Islet precursor cell (in vitro differentiated cells): Measurements from ENCODE around the gene CMC2.

Experiments
- DNase-seq: peaks from one replicate; pipeline ENCODE4 v3.0.0-alpha.2; 2018

CMC2 gene

GRCh38 chr16:80971819-80972218 is 34.9 kb downstream of the CMC2 start:
- DNase-seq = no peak

GRCh38 chr16:80969114-80969484 is 37.6 kb downstream of the CMC2 start:
- DNase-seq = no peak

GRCh38 chr16:80968386-80969113 is 38.1 kb downstream of the CMC2 start:
- no peak for DNase-seq

- no peak for DNase-seq
Observed at GRCh38 chr16:80966617-80967016, 40.1 kb downstream of the CMC2 start.

GRCh38 chr16:80964351-80964750 is 42.3 kb downstream of the CMC2 start:
- DNase-seq = no peak

- no peak for DNase-seq
Observed at GRCh38 chr16:80962879-80963278, 43.8 kb downstream of the CMC2 start.

- no peak for DNase-seq
Observed at GRCh38 chr16:80958284-80958683, 48.4 kb downstream of the CMC2 start.

- no peak for DNase-seq
Observed at GRCh38 chr16:80954985-80955384, 51.7 kb downstream of the CMC2 start.

GRCh38 chr16:80948886-80949493 is 57.7 kb downstream of the CMC2 start:
- peak; percentile 72 for DNase-seq

- DNase-seq = no peak
Observed at GRCh38 chr16:80947708-80948625, 58.7 kb downstream of the CMC2 start.

GRCh38 chr16:80947239-80947638 is 59.4 kb downstream of the CMC2 start:
- DNase-seq = no peak

GRCh38 chr16:80946481-80946880 is 60.2 kb downstream of the CMC2 start:
- no peak for DNase-seq

GRCh38 chr16:80940069-80940856 is 66.4 kb downstream of the CMC2 start:
- no peak for DNase-seq

- no peak for DNase-seq
Observed at GRCh38 chr16:80938879-80939260, 67.8 kb downstream of the CMC2 start.

GRCh38 chr16:80938004-80938878 is 68.4 kb downstream of the CMC2 start:
- peak; percentile 83 for DNase-seq

GRCh38 chr16:80936410-80936809 is 70.3 kb downstream of the CMC2 start:
- no peak for DNase-seq

- no peak for DNase-seq
Observed at GRCh38 chr16:80935691-80936090, 71.0 kb downstream of the CMC2 start.

- no peak for DNase-seq
Observed at GRCh38 chr16:80932708-80933095, 74.0 kb downstream of the CMC2 start.

- peak; percentile 83 for DNase-seq
Observed at GRCh38 chr16:80931801-80932707, 74.6 kb downstream of the CMC2 start.

- DNase-seq = peak; percentile 88
Observed at GRCh38 chr16:80924372-80924978, 82.2 kb downstream of the CMC2 start.
